WTC11 (cell line): ENCODE data around the gene ABCB6. TPM values are rescaled to one million over a fixed set of nuclear protein-coding genes. Genes with fewer than 3 reads are reported as not detected.

ENCODE experiments used
- ATAC-seq: fragments of 200-7000 bp; cut with Tn5 transposase; 2 replicates; pipeline ENCODE4 v1.10.0; 2021; ENCODE audit warnings: mild to moderate bottlenecking, moderate library complexity
- CTCF ChIA-PET: fragments of 300-600 bp; sonication (Branson Sonifier 250); formaldehyde crosslinking; loops from one replicate; lab custom pipeline; 2021; ENCODE audit warnings: antibody characterized with exemption; lab: Charles Lee
- POLR2A ChIA-PET: fragments of 350-600 bp; sonication (Branson Sonifier 250); formaldehyde crosslinking; loops from one replicate; lab custom pipeline; 2021; ENCODE audit warnings: antibody characterized with exemption; lab: Charles Lee
- DNase-seq: peaks from one replicate; pipeline ENCODE4 v3.0.0; 2021; ENCODE audit warnings: low spot score
- H3K27ac Mint-ChIP-seq: 2 replicates; pipeline ENCODE4 v1.8.0; 2021; ENCODE audit warnings: mixed read lengths
- H3K27me3 Mint-ChIP-seq: 2 replicates; pipeline ENCODE4 v1.8.0; 2021; ENCODE audit warnings: low read depth, mild to moderate bottlenecking, moderate library complexity, mixed read lengths
- H3K36me3 Mint-ChIP-seq: 2 replicates; pipeline ENCODE4 v1.8.0; 2021; ENCODE audit warnings: mixed read lengths
- H3K4me1 Mint-ChIP-seq: 2 replicates; pipeline ENCODE4 v1.8.0; 2022; ENCODE audit warnings: mixed read lengths
- H3K4me3 Mint-ChIP-seq: 2 replicates; pipeline ENCODE4 v1.8.0; 2021; ENCODE audit warnings: mild to moderate bottlenecking, moderate library complexity, mixed read lengths
- H3K9me3 Mint-ChIP-seq: 2 replicates; pipeline ENCODE4 v1.8.0; 2021; ENCODE audit warnings: mixed read lengths
- AFF4 ChIP-seq: sonication (generic); formaldehyde crosslinking; IDR thresholded peaks from 2 replicates; pipeline ENCODE4 v1.8.1; 2023; ENCODE audit warnings: mild to moderate bottlenecking, missing genetic modification reagents, borderline replicate concordance
- ATF3 ChIP-seq: sonication (generic); formaldehyde crosslinking; conservative IDR thresholded peaks from 2 replicates; pipeline ENCODE4 v1.8.1; 2022; ENCODE audit warnings: mild to moderate bottlenecking, missing genetic modification reagents
- CREB1 ChIP-seq: sonication (generic); formaldehyde crosslinking; IDR thresholded peaks from 2 replicates; pipeline ENCODE4 v1.8.0; 2023; ENCODE audit warnings: mild to moderate bottlenecking, missing genetic modification reagents
- E2F5 ChIP-seq: sonication (generic); formaldehyde crosslinking; IDR thresholded peaks from 2 replicates; pipeline ENCODE4 v1.8.1; 2022; ENCODE audit warnings: mild to moderate bottlenecking, moderate library complexity, missing genetic modification reagents
- ELF4 ChIP-seq: sonication (generic); formaldehyde crosslinking; IDR thresholded peaks from 2 replicates; pipeline ENCODE4 v1.8.1; 2022; ENCODE audit warnings: low read depth, mild to moderate bottlenecking, moderate library complexity, missing genetic modification reagents
- GTF2I ChIP-seq: fragments of 250-450 bp; sonication (Bioruptor Pico); conservative IDR thresholded peaks from 2 replicates; pipeline ENCODE4 v1.4.0; 2021; ENCODE audit warnings: mild to moderate bottlenecking
- HMGXB4 ChIP-seq: sonication (generic); formaldehyde crosslinking; IDR thresholded peaks from 2 replicates; pipeline ENCODE4 v1.8.1; 2023; ENCODE audit warnings: mild to moderate bottlenecking, moderate library complexity, missing genetic modification reagents
- IRF1 ChIP-seq: sonication (generic); formaldehyde crosslinking; IDR thresholded peaks from 2 replicates; pipeline ENCODE4 v1.8.0; 2023; ENCODE audit warnings: missing genetic modification reagents
- MAX ChIP-seq: sonication (generic); formaldehyde crosslinking; IDR thresholded peaks from 2 replicates; pipeline ENCODE4 v1.8.0; 2022; ENCODE audit warnings: mild to moderate bottlenecking, missing genetic modification reagents
- NFE2L1 ChIP-seq: sonication (generic); formaldehyde crosslinking; IDR thresholded peaks from 2 replicates; pipeline ENCODE4 v1.8.1; 2023; ENCODE audit warnings: missing genetic modification reagents
- NFYB ChIP-seq: sonication (generic); formaldehyde crosslinking; conservative IDR thresholded peaks from 2 replicates; pipeline ENCODE4 v1.8.0; 2022; ENCODE audit warnings: low read depth, missing genetic modification reagents
- SMAD4 ChIP-seq: sonication (generic); formaldehyde crosslinking; IDR thresholded peaks from 2 replicates; pipeline ENCODE4 v1.8.0; 2022; ENCODE audit warnings: mild to moderate bottlenecking, missing genetic modification reagents
- SP1 ChIP-seq: sonication (generic); formaldehyde crosslinking; conservative IDR thresholded peaks from 2 replicates; pipeline ENCODE4 v1.8.1; 2022; ENCODE audit warnings: missing genetic modification reagents
- STAT6 ChIP-seq: sonication (generic); formaldehyde crosslinking; conservative IDR thresholded peaks from 2 replicates; pipeline ENCODE4 v1.8.1; 2023; ENCODE audit warnings: mild to moderate bottlenecking, low read depth, missing genetic modification reagents, moderate library complexity
- TCF7 ChIP-seq: sonication (generic); formaldehyde crosslinking; IDR thresholded peaks from 2 replicates; pipeline ENCODE4 v1.8.0; 2022; ENCODE audit warnings: mild to moderate bottlenecking, low read depth, missing genetic modification reagents, moderate library complexity
- ZBTB43 ChIP-seq: sonication (generic); formaldehyde crosslinking; IDR thresholded peaks from 2 replicates; pipeline ENCODE4 v1.8.1; 2023; ENCODE audit warnings: mild to moderate bottlenecking, missing genetic modification reagents
- ZMAT4 ChIP-seq: fragments of 250-450 bp; sonication (Bioruptor Pico); IDR thresholded peaks from 2 replicates; pipeline ENCODE4 v1.9.0; 2021; ENCODE audit warnings: mild to moderate bottlenecking
- ZNF232 ChIP-seq: sonication (generic); formaldehyde crosslinking; IDR thresholded peaks from 2 replicates; pipeline ENCODE4 v1.8.0; 2022; ENCODE audit warnings: mild to moderate bottlenecking, missing genetic modification reagents
- ZNF512 ChIP-seq: sonication (generic); formaldehyde crosslinking; IDR thresholded peaks from 2 replicates; pipeline ENCODE4 v1.8.1; 2022; ENCODE audit warnings: missing genetic modification reagents, borderline replicate concordance
- ZSCAN18 ChIP-seq: fragments of 250-450 bp; sonication (Bioruptor Pico); IDR thresholded peaks from 2 replicates; pipeline ENCODE4 v2.1.2; 2022; ENCODE audit warnings: mild to moderate bottlenecking, moderate library complexity
- total RNA-seq: library from RNA; stranded (reverse); gene quantifications from 3 replicates; pipeline ENCODE4 v1.2.3, GENCODE V29; 2021

ABCB6 gene
- total RNA-seq, 1 experiment from 2014 or later, result 44.8 TPM

GRCh38 chr2:219174146-219174545, 44.6 kb downstream of the ABCB6 start (continued):
- TF ChIP-seq E2F5 (CRISPR knock-in tag), result no peak

- Mint-ChIP-seq H3K4me3 (no peak overlapping the region), H3K27me3 (no peaks in the 10 kb centered on the region), H3K27ac (no peak overlapping the region), H3K36me3 (peaks cover 7% of the 10 kb centered on the region; the same call in 1 of the 2 replicates), H3K9me3 (no peaks in the 10 kb centered on the region), H3K4me1 (peaks cover 15% of the 10 kb centered on the region)
- ATAC-seq (no peak), DNase-seq (no peak)
- CTCF ChIA-PET, result interaction anchor here (0.5 to 4.0 kb wide), 3 partner anchors 46 to 858 kb away, joined by 3 to 15 read pairs (median 4); partner anchors contain the start of gene ABCB6
- POLR2A ChIA-PET, result interaction anchor here (0.5 kb wide), 1 partner anchor 288 kb away, joined by 3 read pairs; no protein-coding TSS in a partner anchor
- TF ChIP-seq ATF3 (no peak), SP1 (CRISPR knock-in tag) (no peak), NFE2L1 (CRISPR knock-in tag) (no peak), HMGXB4 (CRISPR knock-in tag) (no peak), NFYB (no peak), SMAD4 (CRISPR knock-in tag) (no peak), GTF2I (no peak), ZNF512 (CRISPR knock-in tag) (no peak), ZMAT4 (no peak), MAX (CRISPR knock-in tag) (no peak), ZNF232 (no peak), AFF4 (CRISPR knock-in tag) (no peak), CREB1 (CRISPR knock-in tag) (no peak), STAT6 (no peak), ZBTB43 (CRISPR knock-in tag) (no peak), IRF1 (CRISPR knock-in tag) (no peak), TCF7 (CRISPR knock-in tag) (no peak), ELF4 (CRISPR knock-in tag) (no peak), ZSCAN18 (CRISPR knock-in tag) (no peak)
Measured at GRCh38 chr2:219173176-219173575, 45.6 kb downstream of the ABCB6 start.
